Measurements from ENCODE around the gene SALL4. TPM values are rescaled to one million over a fixed set of nuclear protein-coding genes. Genes with fewer than 3 reads are reported as not detected.
"Not testable (repeated sequence)": the region's sequence is repeated elsewhere in the genome, so short reads cannot be mapped to it uniquely, and the experiment has no call there.

Gene SALL4
- total and polyA plus RNA-seq, 4 donors, result 0.16 to 3.6 (median 1.4) TPM

- Histone ChIP-seq H3K27me3 (ENCODE audit: control insufficient read depth in 4 of 4, insufficient read depth in 4 of 4, low read length in 3 of 4) (no peaks in the 10 kb centered on the region), H3K4me3 (ENCODE audit: low read depth in 1 of 3, low read length in 3 of 3) (peak within 1 kb of the TSS; percentile 51 to 88 (median 86)), H3K36me3 (ENCODE audit: control insufficient read depth in 4 of 4, insufficient read depth in 3 of 4, low read depth in 1 of 4, low read length in 3 of 4) (no peaks in the 10 kb centered on the region), H3K27ac (ENCODE audit: low read depth in 1 of 2, low read length in 2 of 2) (peak within 1 kb of the TSS; percentile 62 to 81), H3K4me1 (ENCODE audit: control insufficient read depth in 4 of 4, insufficient read depth in 4 of 4, low read length in 3 of 4) (peaks cover 0 to 7% (median 2%) of the 10 kb centered on the region in 4 donors), H3K9me3 (ENCODE audit: control insufficient read depth in 4 of 4, low read length in 3 of 4) (no peaks in the 10 kb centered on the region), H3K9ac (ENCODE audit: low read depth in 1 of 2, low read length in 2 of 2) (peak within 1 kb of the TSS; percentile 78)
- TF ChIP-seq ZBTB33 (IDR thresholded peaks at IDR 0.05) (no peak), JUND (IDR thresholded peaks at IDR 0.05) (no peak), GABPA (IDR thresholded peaks at IDR 0.05 in 1 of 2, conservative IDR thresholded peaks at IDR 0.05 in 1 of 2) (no peak), NR2F2 (IDR thresholded peaks at IDR 0.05) (no peak), TAF1 (conservative IDR thresholded peaks at IDR 0.05) (no peak), HNF4A (conservative IDR thresholded peaks at IDR 0.05) (no peak), EGR1 (IDR thresholded peaks at IDR 0.05; ENCODE audit: low read depth in 2 of 2) (no peak), FOXA2 (IDR thresholded peaks at IDR 0.05) (no peak), RXRA (IDR thresholded peaks at IDR 0.05) (no peak), RAD21 (IDR thresholded peaks at IDR 0.05) (no peak), SP1 (IDR thresholded peaks at IDR 0.05) (no peak), ATF3 (IDR thresholded peaks at IDR 0.05) (no peak), MAX (IDR thresholded peaks at IDR 0.05) (no peak), FOXA1 (IDR thresholded peaks at IDR 0.05) (no peak), HNF4G (IDR thresholded peaks at IDR 0.05) (no peak), YY1 (IDR thresholded peaks at IDR 0.05) (no peak)
- no peak for DNase-seq (ENCODE audit: low spot score)
- WGBS, result under 1% methylated on average over 131 of the region's 131 CpGs
These were observed 34.2 kb downstream of the SALL4 start, which contains the start of gene ATP9A for GRCh38 chr20:51767867-51768758. Gene ATP9A, minus strand, starts transcription at chr20:51768390. Its CDS starts 21 bp downstream, at chr20:51768369.

- Histone ChIP-seq H3K9me3 (ENCODE audit: control insufficient read depth in 4 of 4, low read length in 3 of 4) (no peaks in the 10 kb centered on the region), H3K27me3 (ENCODE audit: control insufficient read depth in 4 of 4, insufficient read depth in 4 of 4, low read length in 3 of 4) (no peaks in the 10 kb centered on the region), H3K4me3 (ENCODE audit: low read depth in 1 of 3, low read length in 3 of 3) (peak overlapping the region; percentile 51 to 88 (median 86)), H3K27ac (ENCODE audit: low read depth in 1 of 2, low read length in 2 of 2) (peak overlapping the region; percentile 62 to 81), H3K36me3 (ENCODE audit: control insufficient read depth in 4 of 4, insufficient read depth in 3 of 4, low read depth in 1 of 4, low read length in 3 of 4) (no peaks in the 10 kb centered on the region), H3K9ac (ENCODE audit: low read depth in 1 of 2, low read length in 2 of 2) (peak overlapping the region; percentile 78), H3K4me1 (ENCODE audit: control insufficient read depth in 4 of 4, insufficient read depth in 4 of 4, low read length in 3 of 4) (peaks cover 0 to 7% (median 2%) of the 10 kb centered on the region in 4 donors)
- peak; percentile 73 for DNase-seq (ENCODE audit: low spot score)
- TF ChIP-seq ATF3 (IDR thresholded peaks at IDR 0.05) (no peak), SP1 (IDR thresholded peaks at IDR 0.05) (peak; percentile 19), JUND (IDR thresholded peaks at IDR 0.05) (no peak), REST (IDR thresholded peaks at IDR 0.05) (peak; percentile 63), CTCF (IDR thresholded peaks at IDR 0.05; ENCODE audit: low read depth, low read length, missing input control) (no peak), RAD21 (IDR thresholded peaks at IDR 0.05) (peak in 1 of 2 donors; percentile 33), YY1 (IDR thresholded peaks at IDR 0.05) (peak; percentile 76)
- 2% methylated on average over 61 of the region's 61 CpGs for WGBS
These were observed 35.1 kb downstream of the SALL4 start for GRCh38 chr20:51766994-51767866.

GRCh38 chr20:51765381-51765780 is 36.9 kb downstream of the SALL4 start:
- H3K27ac ChIP-seq (ENCODE audit: low read depth in 1 of 2, low read length in 2 of 2); H3K4me1 ChIP-seq (ENCODE audit: control insufficient read depth in 4 of 4, insufficient read depth in 4 of 4, low read length in 3 of 4); H3K27me3 ChIP-seq (ENCODE audit: control insufficient read depth in 4 of 4, insufficient read depth in 4 of 4, low read length in 3 of 4); H3K9me3 ChIP-seq (ENCODE audit: control insufficient read depth in 4 of 4, low read length in 3 of 4); DNase-seq (ENCODE audit: low spot score); H3K9ac ChIP-seq (ENCODE audit: low read depth in 1 of 2, low read length in 2 of 2); H3K4me3 ChIP-seq (ENCODE audit: low read depth in 1 of 3, low read length in 3 of 3); H3K36me3 ChIP-seq (ENCODE audit: control insufficient read depth in 4 of 4, insufficient read depth in 3 of 4, low read depth in 1 of 4, low read length in 3 of 4): not testable (repeated sequence)
- 85% methylated on average over 10 of the region's 10 CpGs for WGBS
